ENCODE measurements around the gene TAF11L12.
"Not testable (repeated sequence)": the region's sequence is repeated elsewhere in the genome, so short reads cannot be mapped to it uniquely, and the experiment has no call there.

Gene TAF11L12

GRCh38 chr5:17610092-17610491, at the start of gene TAF11L12:
TAF11L12 (plus strand) TSS chr5:17610392.
- H3K4me3 ChIP-seq; H3K9me3 ChIP-seq; H3K4me1 ChIP-seq; H3K27me3 ChIP-seq; DNase-seq; intact Hi-C loops (cut with DNase I; ENCODE audit: low total_unique reads); H3K27ac ChIP-seq; H3K36me3 ChIP-seq: not testable (repeated sequence)

DNA sequence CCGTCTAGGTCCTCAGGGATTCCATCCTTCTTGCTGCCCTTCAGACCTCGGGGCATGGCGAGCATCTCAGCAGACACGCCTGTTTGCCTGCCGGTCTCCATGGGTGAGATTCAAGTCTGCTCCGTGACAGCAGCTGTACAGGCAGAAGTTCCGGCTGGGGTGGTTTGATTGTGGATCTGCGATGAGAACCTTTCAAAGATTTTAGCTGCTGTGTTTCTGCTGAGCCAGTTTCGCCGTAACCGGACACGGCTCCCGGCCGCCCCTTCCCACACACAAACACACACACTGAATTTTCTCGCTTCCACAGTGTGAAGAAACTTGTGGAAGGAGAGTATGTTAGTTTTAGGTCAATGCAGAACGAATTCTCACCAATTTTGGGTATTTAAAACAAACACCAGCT, 24.5 kb upstream of the TAF11L12 start, which contains the start of gene TAF11L7:
TSS of gene TAF11L7 (minus strand) at position 101 of the 400 bp plus-strand sequence.
- DNase-seq; H3K36me3 ChIP-seq; H3K27me3 ChIP-seq; H3K9me3 ChIP-seq; H3K4me1 ChIP-seq; H3K4me3 ChIP-seq; intact Hi-C loops (cut with DNase I; ENCODE audit: low total_unique reads); H3K27ac ChIP-seq: not testable (repeated sequence)

GRCh38 chr5:17590860-17591259, 19.3 kb upstream of the TAF11L12 start, which contains the start of gene TAF11L8:
TAF11L8 (minus strand) TSS chr5:17590960.
- intact Hi-C loops (cut with DNase I; ENCODE audit: low total_unique reads); H3K27me3 ChIP-seq; H3K4me3 ChIP-seq; H3K27ac ChIP-seq; H3K4me1 ChIP-seq; H3K36me3 ChIP-seq; H3K9me3 ChIP-seq; DNase-seq: not testable (repeated sequence)

DNA sequence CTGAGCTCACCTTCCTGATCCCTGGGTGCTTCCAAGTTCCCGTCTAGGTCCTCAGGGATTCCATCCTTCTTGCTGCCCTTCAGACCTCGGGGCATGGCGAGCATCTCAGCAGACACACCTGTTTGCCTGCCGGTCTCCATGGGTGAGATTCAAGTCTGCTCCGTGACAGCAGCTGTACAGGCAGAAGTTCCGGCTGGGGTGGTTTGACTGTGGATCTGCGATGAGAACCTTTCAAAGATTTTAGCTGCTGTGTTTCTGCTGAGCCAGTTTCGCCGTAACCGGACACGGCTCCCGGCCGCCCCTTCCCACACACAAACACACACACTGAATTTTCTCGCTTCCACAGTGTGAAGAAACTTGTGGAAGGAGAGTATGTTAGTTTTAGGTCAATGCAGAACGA, 15.9 kb upstream of the TAF11L12 start, which contains the start of gene TAF11L9:
TSS of gene TAF11L9 (minus strand) at position 140 of the 400 bp plus-strand sequence.
- H3K4me3 ChIP-seq; DNase-seq; H3K36me3 ChIP-seq; intact Hi-C loops (cut with DNase I; ENCODE audit: low total_unique reads); H3K4me1 ChIP-seq; H3K27me3 ChIP-seq; H3K9me3 ChIP-seq; H3K27ac ChIP-seq: not testable (repeated sequence)

GRCh38 chr5:17597728-17598127, 12.5 kb upstream of the TAF11L12 start, which contains the start of gene TAF11L10:
TAF11L10 (minus strand) TSS chr5:17597828.
- H3K4me1 ChIP-seq; H3K27me3 ChIP-seq; H3K27ac ChIP-seq; H3K4me3 ChIP-seq; intact Hi-C loops (cut with DNase I; ENCODE audit: low total_unique reads); H3K36me3 ChIP-seq; DNase-seq; H3K9me3 ChIP-seq: not testable (repeated sequence)

DNA sequence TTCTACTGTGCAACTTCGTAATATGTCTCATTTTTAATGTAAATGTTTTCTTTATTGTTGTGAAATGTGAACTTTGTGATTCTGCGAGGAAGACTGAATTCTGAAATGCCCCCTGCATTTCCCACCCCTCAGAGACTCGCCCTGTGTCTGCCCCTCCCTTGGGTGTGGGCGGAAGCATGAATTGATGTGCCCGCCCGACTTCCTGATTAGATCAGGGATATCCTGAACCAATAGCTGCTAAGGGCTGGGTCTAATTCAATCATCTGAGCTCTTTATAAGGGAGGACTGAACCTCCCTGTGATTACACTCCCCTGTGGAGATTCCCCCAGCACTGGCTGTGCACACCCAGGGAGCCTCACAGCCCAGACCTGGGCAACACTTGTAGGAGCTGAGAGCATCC, 6.3 kb upstream of the TAF11L12 start, which contains the start of gene TAF11L11:
TSS of gene TAF11L11 (plus strand) at position 304 of the 400 bp plus-strand sequence.
- not testable (repeated sequence) for H3K27me3 ChIP-seq

DNA sequence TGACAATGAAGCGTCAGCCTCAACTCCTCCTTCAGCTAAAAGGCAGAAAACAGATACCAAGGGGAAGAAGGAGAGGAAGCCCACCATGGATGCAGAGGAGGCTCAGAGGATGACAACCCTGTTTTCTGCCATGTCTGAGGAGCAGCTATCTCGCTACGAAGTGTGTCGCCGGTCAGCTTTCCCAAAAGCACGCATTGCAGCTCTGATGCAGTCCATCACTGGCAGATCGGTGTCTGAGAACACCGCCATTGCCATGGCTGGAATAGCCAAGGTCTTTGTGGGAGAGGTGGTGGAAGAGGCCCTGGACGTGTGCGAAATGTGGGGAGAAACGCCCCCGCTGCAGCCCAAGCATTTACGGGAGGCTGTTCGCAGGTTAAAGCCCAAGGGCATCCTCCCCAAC, 5.2 kb upstream of the TAF11L12 start:
- DNase-seq, result no peak
- intact Hi-C loops (cut with DNase I; ENCODE audit: low total_unique reads), result no loop called here
- no peaks in the 10 kb centered on the region for H3K9me3 ChIP-seq

More for the DNA sequence above, 6.3 kb upstream of the TAF11L12 start, which contains the start of gene TAF11L11:
- H3K4me3 ChIP-seq; DNase-seq; H3K9me3 ChIP-seq; H3K27ac ChIP-seq; H3K36me3 ChIP-seq; intact Hi-C loops (cut with DNase I; ENCODE audit: low total_unique reads); H3K4me1 ChIP-seq: not testable (repeated sequence)

GRCh38 chr5:17607461-17607860, 2.7 kb upstream of the TAF11L12 start:
- H3K4me3 ChIP-seq; intact Hi-C loops (cut with DNase I; ENCODE audit: low total_unique reads); H3K27ac ChIP-seq; H3K4me1 ChIP-seq; H3K27me3 ChIP-seq; H3K9me3 ChIP-seq; DNase-seq; H3K36me3 ChIP-seq: not testable (repeated sequence)

More for the DNA sequence above, 5.2 kb upstream of the TAF11L12 start:
- TF ChIP-seq, protein P1, sequence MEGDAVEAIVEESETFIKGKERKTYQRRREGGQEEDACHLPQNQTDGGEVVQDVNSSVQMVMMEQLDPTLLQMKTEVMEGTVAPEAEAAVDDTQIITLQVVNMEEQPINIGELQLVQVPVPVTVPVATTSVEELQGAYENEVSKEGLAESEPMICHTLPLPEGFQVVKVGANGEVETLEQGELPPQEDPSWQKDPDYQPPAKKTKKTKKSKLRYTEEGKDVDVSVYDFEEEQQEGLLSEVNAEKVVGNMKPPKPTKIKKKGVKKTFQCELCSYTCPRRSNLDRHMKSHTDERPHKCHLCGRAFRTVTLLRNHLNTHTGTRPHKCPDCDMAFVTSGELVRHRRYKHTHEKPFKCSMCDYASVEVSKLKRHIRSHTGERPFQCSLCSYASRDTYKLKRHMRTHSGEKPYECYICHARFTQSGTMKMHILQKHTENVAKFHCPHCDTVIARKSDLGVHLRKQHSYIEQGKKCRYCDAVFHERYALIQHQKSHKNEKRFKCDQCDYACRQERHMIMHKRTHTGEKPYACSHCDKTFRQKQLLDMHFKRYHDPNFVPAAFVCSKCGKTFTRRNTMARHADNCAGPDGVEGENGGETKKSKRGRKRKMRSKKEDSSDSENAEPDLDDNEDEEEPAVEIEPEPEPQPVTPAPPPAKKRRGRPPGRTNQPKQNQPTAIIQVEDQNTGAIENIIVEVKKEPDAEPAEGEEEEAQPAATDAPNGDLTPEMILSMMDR (IDR thresholded peaks at IDR 0.05), result no peak
- Histone ChIP-seq H3K27me3 (no peaks in the 10 kb centered on the region), H3K36me3 (no peaks in the 10 kb centered on the region), H3K4me3 (no peak overlapping the region), H3K4me1 (no peaks in the 10 kb centered on the region), H3K27ac (no peak overlapping the region)

- DNase-seq, result no peak
- Histone ChIP-seq H3K27me3 (no peaks in the 10 kb centered on the region), H3K4me1 (no peaks in the 10 kb centered on the region), H3K4me3 (no peak overlapping the region), H3K36me3 (no peaks in the 10 kb centered on the region), H3K9me3 (no peaks in the 10 kb centered on the region), H3K27ac (no peak overlapping the region)
- TF ChIP-seq, protein P1 (IDR thresholded peaks at IDR 0.05), result no peak
- intact Hi-C loops (cut with DNase I; ENCODE audit: low total_unique reads), result no loop called here
These were observed 4.8 kb downstream of the TAF11L12 start for GRCh38 chr5:17614872-17615605.

Measured in tibial artery (tissue), 4 donors.